ENCODE results near the gene HNRNPLL.
A peak's percentile ranks its signal among the peaks of the same experiment; 100 is the strongest.

HNRNPLL gene

GRCh38 chr2:38592951-38593350 lies 9.8 kb downstream of the HNRNPLL start:
- DNase-seq (ENCODE audit: low read depth): peak; percentile 71

GRCh38 chr2:38591152-38591551 lies 11.6 kb downstream of the HNRNPLL start:
- DNase-seq (ENCODE audit: low read depth): peak; percentile 32

GRCh38 chr2:38590053-38590452 lies 12.7 kb downstream of the HNRNPLL start:
- peak; percentile 49 for DNase-seq (ENCODE audit: low read depth)

- no peak for DNase-seq (ENCODE audit: low read depth)
Measured at GRCh38 chr2:38586931-38587330, 15.8 kb downstream of the HNRNPLL start.

- no peak for DNase-seq (ENCODE audit: low read depth)
Measured at GRCh38 chr2:38584881-38585280, 17.8 kb downstream of the HNRNPLL start.

- DNase-seq (ENCODE audit: low read depth): no peak
Measured at GRCh38 chr2:38583994-38584393, 18.7 kb downstream of the HNRNPLL start.

GRCh38 chr2:38583524-38583923 lies 19.2 kb downstream of the HNRNPLL start:
- DNase-seq (ENCODE audit: low read depth): no peak

- peak; percentile 82 for DNase-seq (ENCODE audit: low read depth)
Measured at GRCh38 chr2:38581193-38582147, 21.3 kb downstream of the HNRNPLL start.

- no peak for DNase-seq (ENCODE audit: low read depth)
Measured at GRCh38 chr2:38580115-38580636, 22.6 kb downstream of the HNRNPLL start.

GRCh38 chr2:38578832-38579231 lies 23.9 kb downstream of the HNRNPLL start:
- peak; percentile 44 for DNase-seq (ENCODE audit: low read depth)

GRCh38 chr2:38574278-38574677 lies 28.4 kb downstream of the HNRNPLL start:
- DNase-seq (ENCODE audit: low read depth): no peak

- DNase-seq (ENCODE audit: low read depth): peak; percentile 56
Measured at GRCh38 chr2:38572167-38572566, 30.6 kb downstream of the HNRNPLL start.

- no peak for DNase-seq (ENCODE audit: low read depth)
Measured at GRCh38 chr2:38571193-38571592, 31.5 kb downstream of the HNRNPLL start.

- DNase-seq (ENCODE audit: low read depth): no peak
Measured at GRCh38 chr2:38568724-38569436, 33.8 kb downstream of the HNRNPLL start.

- no peak for DNase-seq (ENCODE audit: low read depth)
Measured at GRCh38 chr2:38565333-38565732, 37.4 kb downstream of the HNRNPLL start.

- DNase-seq (ENCODE audit: low read depth): no peak
Measured at GRCh38 chr2:38561691-38562090, 41.0 kb downstream of the HNRNPLL start.

- DNase-seq (ENCODE audit: low read depth): no peak
Measured at GRCh38 chr2:38560092-38560491, 42.6 kb downstream of the HNRNPLL start.

- no peak for DNase-seq (ENCODE audit: low read depth)
Measured at GRCh38 chr2:38557981-38558380, 44.7 kb downstream of the HNRNPLL start.

- no peak for DNase-seq (ENCODE audit: low read depth)
Measured at GRCh38 chr2:38557217-38557616, 45.5 kb downstream of the HNRNPLL start.

GRCh38 chr2:38556006-38556801 lies 46.5 kb downstream of the HNRNPLL start:
- DNase-seq (ENCODE audit: low read depth): no peak

- DNase-seq (ENCODE audit: low read depth): peak; percentile 61
Measured at GRCh38 chr2:38554973-38555595, 47.6 kb downstream of the HNRNPLL start.

- DNase-seq (ENCODE audit: low read depth): no peak
Measured at GRCh38 chr2:38553554-38553953, 49.2 kb downstream of the HNRNPLL start.
